Fibroblast of villous mesenchyme (primary cell): ENCODE data around the gene GGCX. TPM values are rescaled to one million over a fixed set of nuclear protein-coding genes. Genes with fewer than 3 reads are reported as not detected.
"Not testable (repeated sequence)": the region's sequence is repeated elsewhere in the genome, so short reads cannot be mapped to it uniquely, and the experiment has no call there.

Source experiments
- DNase-seq: peaks from one replicate; pipeline ENCODE4 v3.0.0-alpha.2; 2010; ENCODE audit warnings: low read depth
- H3K4me3 ChIP-seq: 2 replicates; pipeline ENCODE4 v1.5.1; 2011; ENCODE audit warnings: low read depth, mild to moderate bottlenecking, low read length
- total RNA-seq: library from RNA; depleted of rRNA; stranded (reverse); fragments of >200 nt; gene quantifications from 2 replicates; pipeline ENCODE4 v1.2.3, GENCODE V29; 2012
- TF ChIP-seq, protein P1 (sequence below): IDR thresholded peaks from 2 replicates; pipeline ENCODE4 v1.5.1; 2012; ENCODE audit warnings: low read depth, mild to moderate bottlenecking, low read length; ENCODE audit not compliant: insufficient read depth

Gene GGCX
- total RNA-seq, 1 donor, result 51.4 TPM

GRCh38 chr2:85547089-85547858 lies 14.0 kb downstream of the GGCX start:
- no peak overlapping the region for H3K4me3 ChIP-seq
- peak; percentile 42 for DNase-seq
- TF ChIP-seq, protein P1, sequence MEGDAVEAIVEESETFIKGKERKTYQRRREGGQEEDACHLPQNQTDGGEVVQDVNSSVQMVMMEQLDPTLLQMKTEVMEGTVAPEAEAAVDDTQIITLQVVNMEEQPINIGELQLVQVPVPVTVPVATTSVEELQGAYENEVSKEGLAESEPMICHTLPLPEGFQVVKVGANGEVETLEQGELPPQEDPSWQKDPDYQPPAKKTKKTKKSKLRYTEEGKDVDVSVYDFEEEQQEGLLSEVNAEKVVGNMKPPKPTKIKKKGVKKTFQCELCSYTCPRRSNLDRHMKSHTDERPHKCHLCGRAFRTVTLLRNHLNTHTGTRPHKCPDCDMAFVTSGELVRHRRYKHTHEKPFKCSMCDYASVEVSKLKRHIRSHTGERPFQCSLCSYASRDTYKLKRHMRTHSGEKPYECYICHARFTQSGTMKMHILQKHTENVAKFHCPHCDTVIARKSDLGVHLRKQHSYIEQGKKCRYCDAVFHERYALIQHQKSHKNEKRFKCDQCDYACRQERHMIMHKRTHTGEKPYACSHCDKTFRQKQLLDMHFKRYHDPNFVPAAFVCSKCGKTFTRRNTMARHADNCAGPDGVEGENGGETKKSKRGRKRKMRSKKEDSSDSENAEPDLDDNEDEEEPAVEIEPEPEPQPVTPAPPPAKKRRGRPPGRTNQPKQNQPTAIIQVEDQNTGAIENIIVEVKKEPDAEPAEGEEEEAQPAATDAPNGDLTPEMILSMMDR, result no peak

GRCh38 chr2:85545780-85546240 lies 15.5 kb downstream of the GGCX start:
- no peak overlapping the region for H3K4me3 ChIP-seq
- TF ChIP-seq, protein P1, result no peak
- DNase-seq, result peak; percentile 42

GRCh38 chr2:85544915-85545779 lies 16.1 kb downstream of the GGCX start:
- peak; percentile 23 for DNase-seq
- H3K4me3 ChIP-seq, result not testable (repeated sequence)

GRCh38 chr2:85544254-85544691 lies 17.0 kb downstream of the GGCX start:
- not testable (repeated sequence) for H3K4me3 ChIP-seq
- peak; percentile 16 for DNase-seq

DNA sequence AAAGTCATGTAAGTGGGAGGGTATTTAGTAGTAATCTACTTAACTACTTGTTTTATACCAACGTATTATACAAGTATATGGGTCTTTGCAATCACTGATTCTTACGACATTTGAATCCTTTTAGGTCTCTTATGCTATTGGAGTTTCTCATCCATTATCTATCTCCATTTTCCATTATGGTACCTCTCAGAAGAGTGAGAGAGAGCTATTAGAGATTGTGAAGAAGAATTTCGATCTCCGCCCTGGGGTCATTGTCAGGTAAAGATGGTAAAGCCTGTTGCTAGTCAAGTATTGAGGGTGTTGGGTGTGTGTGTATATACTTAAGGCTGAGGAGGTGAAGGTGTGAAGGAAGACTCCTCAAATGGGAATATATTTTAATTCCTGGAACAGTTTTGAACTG lies 18.5 kb downstream of the GGCX start:
- no peak overlapping the region for H3K4me3 ChIP-seq
- DNase-seq, result no peak
- TF ChIP-seq, protein P1, result no peak

DNA sequence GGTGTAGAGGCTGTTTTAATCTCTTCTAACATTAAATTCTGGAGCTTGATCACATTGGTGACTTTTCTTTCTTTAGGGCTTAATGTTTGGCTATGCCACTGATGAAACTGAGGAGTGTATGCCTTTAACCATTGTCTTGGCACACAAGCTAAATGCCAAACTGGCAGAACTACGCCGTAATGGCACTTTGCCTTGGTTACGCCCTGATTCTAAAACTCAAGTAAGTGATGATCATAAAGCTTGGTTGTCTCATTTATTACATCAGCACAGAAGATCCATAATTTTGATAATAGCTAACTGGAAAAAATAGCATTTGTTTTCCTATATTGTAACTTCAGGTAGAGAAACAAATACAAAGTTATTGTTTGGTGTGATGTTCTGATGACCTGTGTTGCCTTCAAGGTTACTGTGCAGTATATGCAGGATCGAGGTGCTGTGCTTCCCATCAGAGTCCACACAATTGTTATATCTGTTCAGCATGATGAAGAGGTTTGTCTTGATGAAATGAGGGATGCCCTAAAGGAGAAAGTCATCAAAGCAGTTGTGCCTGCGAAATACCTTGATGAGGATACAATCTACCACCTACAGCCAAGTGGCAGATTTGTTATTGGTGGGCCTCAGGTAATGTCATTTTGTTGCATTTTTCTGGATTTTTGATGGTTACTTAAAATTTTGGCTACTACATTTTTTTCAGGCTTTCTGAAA lies 19.4 kb downstream of the GGCX start:
- DNase-seq, result no peak
- TF ChIP-seq, protein P1, result no peak

DNA sequence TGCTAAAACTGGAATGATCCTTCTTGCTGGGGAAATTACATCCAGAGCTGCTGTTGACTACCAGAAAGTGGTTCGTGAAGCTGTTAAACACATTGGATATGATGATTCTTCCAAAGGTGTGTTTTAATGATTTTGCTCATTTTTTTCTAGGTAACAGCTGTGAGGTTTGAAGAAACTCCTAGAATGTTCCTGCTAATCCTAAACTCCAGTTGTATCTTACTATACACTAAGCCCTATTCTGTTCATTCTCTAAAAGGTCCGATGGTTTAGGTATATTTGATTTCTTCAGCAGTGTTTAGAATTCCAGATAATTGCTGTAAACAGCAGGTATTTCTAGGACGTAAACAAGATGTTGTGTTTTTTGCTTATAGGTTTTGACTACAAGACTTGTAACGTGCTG lies 20.0 kb downstream of the GGCX start:
- H3K4me3 ChIP-seq, result peak overlapping the region; percentile 80
- TF ChIP-seq, protein P1, result no peak

More for the DNA sequence above, 19.4 kb downstream of the GGCX start:
- peak overlapping the region; percentile 80 for H3K4me3 ChIP-seq

More for the DNA sequence above, 20.0 kb downstream of the GGCX start:
- DNase-seq, result no peak
